Kidney (tissue), 14 donors: Measurements from ENCODE around the gene LAMB2. TPM values are rescaled to one million over a fixed set of nuclear protein-coding genes. Genes with fewer than 3 reads are reported as not detected.

Experiments used
- DNase-seq, 5 donors: peaks; one replicate each; pipeline ENCODE4 v3.0.0-alpha.2; 2013 to 2020
- FAIRE-seq: peaks from 2 replicates; lab custom pipeline; 2012; peaks lifted over from hg19 to GRCh38; lab: Jason Lieb, UNC
- H3K27ac ChIP-seq, 2 donors: one replicate each; pipeline ENCODE4 v1.7.0; 2013; ENCODE audit warnings: low read depth in 2 of 2, low read length in 2 of 2, inconsistent platforms in 1 of 2
- H3K27me3 ChIP-seq: one replicate; pipeline ENCODE4 v1.7.1; 2013; ENCODE audit warnings: low read length, inconsistent platforms; ENCODE audit not compliant: control insufficient read depth, insufficient read depth
- H3K36me3 ChIP-seq, 3 donors: one replicate each; pipeline versions ENCODE4 v1.7.0 to v1.7.1; 2013; ENCODE audit warnings: low read length in 3 of 3, control low read depth in 1 of 3, inconsistent platforms in 1 of 3; ENCODE audit not compliant: insufficient read depth in 3 of 3, control insufficient read depth in 2 of 3
- H3K4me1 ChIP-seq, 3 donors: one replicate each; pipeline versions ENCODE4 v1.7.0 to v1.7.1; 2013; ENCODE audit warnings: low read length in 3 of 3, inconsistent platforms in 1 of 3, low read depth in 1 of 3; ENCODE audit not compliant: control insufficient read depth in 2 of 3, insufficient read depth in 2 of 3
- H3K4me3 ChIP-seq, 3 donors: one replicate each; pipeline versions ENCODE4 v1.7.0 to v1.8.1; 2013; ENCODE audit warnings: low read length in 3 of 3, control low read depth in 1 of 3, inconsistent platforms in 1 of 3
- H3K9ac ChIP-seq, 3 donors: one replicate each; pipeline versions ENCODE4 v1.7.0 to v1.7.1; 2013; ENCODE audit warnings: low read length in 3 of 3, control low read depth in 1 of 3, inconsistent platforms in 1 of 3
- H3K9me3 ChIP-seq, 3 donors: one replicate each; pipeline versions ENCODE4 v1.7.0 to v1.7.1; 2013; ENCODE audit warnings: low read length in 3 of 3, control low read depth in 1 of 3, inconsistent platforms in 1 of 3; ENCODE audit not compliant: control insufficient read depth in 2 of 3, insufficient read depth in 1 of 3
- CTCF ChIP-seq: IDR thresholded peaks from 3 replicates; pipeline ENCODE4 v1.5.1; 2012; ENCODE audit warnings: mild to moderate bottlenecking, moderate library complexity, borderline replicate concordance; ENCODE audit not compliant: insufficient read depth; ENCODE audit errors: extremely low read depth
- intact Hi-C: fragments of 100-400 bp; cut with DNase I; formaldehyde crosslinking; loops from one replicate; pipeline ENCODE4 v1.11.1; 2022
- polyA plus RNA-seq: library from polyadenylated mRNA; stranded (reverse); fragments of 350-450 nt; fragmentation: Illumina TruSeq; extraction: RNeasy Lipid Tissue Mini Kit (QIAGEN cat#74804); gene quantifications from one replicate; pipeline ENCODE4 v1.2.3, GENCODE V29; 2014; ENCODE audit warnings: low read depth, low replicate concordance; ENCODE audit not compliant: insufficient read depth
- total RNA-seq: library from RNA; stranded (reverse); fragmentation: NEBNext Ultra II Directional; extraction: Animal tissue kit (Norgen Biotek cat#: 25700); gene quantifications from one replicate; pipeline ENCODE4 v1.2.1, GENCODE V29; 2021
- donor health status: control.
- donor health status: control.
- donor health status: control.
- donor health status: control.
- donor health status: control.
- donor health status: DM: yes; HTN: yes; CAD: no.
- donor health status: Normal renal cell carcinoma (clear cell type).

Gene LAMB2
- total and polyA plus RNA-seq, 2 donors from 2014 or later, result 444 to 460 TPM

- Histone ChIP-seq H3K4me1 (peaks cover 0 to 25% (median 22%) of the 10 kb centered on the region in 3 donors), H3K4me3 (no peak overlapping the region), H3K27ac (no peak overlapping the region), H3K36me3 (peaks cover 0 to 20% (median 2%) of the 10 kb centered on the region in 3 donors), H3K27me3 (no peaks in the 10 kb centered on the region), H3K9me3 (no peaks in the 10 kb centered on the region), H3K9ac (no peak overlapping the region)
- no peak for TF ChIP-seq CTCF
- intact Hi-C loops, result loop anchor here (10.0 kb wide), 1 partner anchor 108 kb away; no protein-coding TSS in a partner anchor
- DNase-seq (no peak), FAIRE-seq (no peak)
Measured at GRCh38 chr3:49177073-49177472, 44.2 kb upstream of the LAMB2 start.

DNA sequence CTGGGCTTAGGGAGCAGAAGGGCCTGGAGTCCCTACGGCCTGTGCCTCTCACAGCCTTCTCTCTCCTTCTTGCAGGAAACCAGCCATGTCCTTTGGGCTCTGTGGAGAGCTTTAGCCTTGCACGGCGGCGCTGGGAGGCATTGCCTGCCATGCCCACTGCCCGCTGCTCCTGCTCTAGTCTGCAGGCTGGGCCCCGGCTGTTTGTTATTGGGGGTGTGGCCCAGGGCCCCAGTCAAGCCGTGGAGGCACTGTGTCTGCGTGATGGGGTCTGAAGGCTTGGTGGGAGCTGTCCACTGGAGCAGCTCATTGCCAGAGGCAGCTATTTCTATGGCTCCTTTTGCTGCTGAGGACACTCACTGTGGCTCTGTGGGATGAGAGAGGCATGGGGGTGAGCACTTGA, 42.7 kb upstream of the LAMB2 start:
- Histone ChIP-seq H3K9me3 (no peaks in the 10 kb centered on the region), H3K4me1 (peaks cover 0 to 32% (median 25%) of the 10 kb centered on the region in 3 donors), H3K9ac (no peak overlapping the region), H3K4me3 (no peak overlapping the region), H3K27ac (no peak overlapping the region), H3K36me3 (peaks cover 0 to 20% (median 2%) of the 10 kb centered on the region in 3 donors), H3K27me3 (no peaks in the 10 kb centered on the region)
- TF ChIP-seq CTCF, result no peak
- DNase-seq, result no peak
- no peak for FAIRE-seq
- intact Hi-C loops, result loop anchor here (10.0 kb wide), 1 partner anchor 109 kb away; no protein-coding TSS in a partner anchor

- Histone ChIP-seq H3K9me3 (no peaks in the 10 kb centered on the region), H3K36me3 (peaks cover 0 to 20% (median 2%) of the 10 kb centered on the region in 3 donors), H3K4me1 (peaks cover 0 to 32% (median 29%) of the 10 kb centered on the region in 3 donors), H3K9ac (no peak overlapping the region), H3K27me3 (no peaks in the 10 kb centered on the region), H3K27ac (no peak overlapping the region), H3K4me3 (no peak overlapping the region)
- FAIRE-seq, result no peak
- intact Hi-C loops, result loop anchor here (10.0 kb wide), 1 partner anchor 110 kb away; no protein-coding TSS in a partner anchor
- TF ChIP-seq CTCF, result no peak
- DNase-seq, result no peak
Measured at GRCh38 chr3:49174397-49174985, 41.6 kb upstream of the LAMB2 start.
